GM08714 (cell line): Measurements from ENCODE around the gene COG2.
"Not testable (repeated sequence)": the region's sequence is repeated elsewhere in the genome, so short reads cannot be mapped to it uniquely, and the experiment has no call there.

Source experiments
- H3K4me3 ChIP-seq: fragments of 200-500 bp; sonication (Bioruptor generic); 2 replicates; pipeline ENCODE4 v1.5.1; 2014; ENCODE audit warnings: mild to moderate bottlenecking, low read length, inconsistent platforms
- ZNF274 ChIP-seq: IDR thresholded peaks from 2 replicates; pipeline ENCODE4 v1.6.1; 2012; ENCODE audit warnings: mild to moderate bottlenecking, low read depth, low read length

The COG2 gene, protein sequence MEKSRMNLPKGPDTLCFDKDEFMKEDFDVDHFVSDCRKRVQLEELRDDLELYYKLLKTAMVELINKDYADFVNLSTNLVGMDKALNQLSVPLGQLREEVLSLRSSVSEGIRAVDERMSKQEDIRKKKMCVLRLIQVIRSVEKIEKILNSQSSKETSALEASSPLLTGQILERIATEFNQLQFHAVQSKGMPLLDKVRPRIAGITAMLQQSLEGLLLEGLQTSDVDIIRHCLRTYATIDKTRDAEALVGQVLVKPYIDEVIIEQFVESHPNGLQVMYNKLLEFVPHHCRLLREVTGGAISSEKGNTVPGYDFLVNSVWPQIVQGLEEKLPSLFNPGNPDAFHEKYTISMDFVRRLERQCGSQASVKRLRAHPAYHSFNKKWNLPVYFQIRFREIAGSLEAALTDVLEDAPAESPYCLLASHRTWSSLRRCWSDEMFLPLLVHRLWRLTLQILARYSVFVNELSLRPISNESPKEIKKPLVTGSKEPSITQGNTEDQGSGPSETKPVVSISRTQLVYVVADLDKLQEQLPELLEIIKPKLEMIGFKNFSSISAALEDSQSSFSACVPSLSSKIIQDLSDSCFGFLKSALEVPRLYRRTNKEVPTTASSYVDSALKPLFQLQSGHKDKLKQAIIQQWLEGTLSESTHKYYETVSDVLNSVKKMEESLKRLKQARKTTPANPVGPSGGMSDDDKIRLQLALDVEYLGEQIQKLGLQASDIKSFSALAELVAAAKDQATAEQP

DNA sequence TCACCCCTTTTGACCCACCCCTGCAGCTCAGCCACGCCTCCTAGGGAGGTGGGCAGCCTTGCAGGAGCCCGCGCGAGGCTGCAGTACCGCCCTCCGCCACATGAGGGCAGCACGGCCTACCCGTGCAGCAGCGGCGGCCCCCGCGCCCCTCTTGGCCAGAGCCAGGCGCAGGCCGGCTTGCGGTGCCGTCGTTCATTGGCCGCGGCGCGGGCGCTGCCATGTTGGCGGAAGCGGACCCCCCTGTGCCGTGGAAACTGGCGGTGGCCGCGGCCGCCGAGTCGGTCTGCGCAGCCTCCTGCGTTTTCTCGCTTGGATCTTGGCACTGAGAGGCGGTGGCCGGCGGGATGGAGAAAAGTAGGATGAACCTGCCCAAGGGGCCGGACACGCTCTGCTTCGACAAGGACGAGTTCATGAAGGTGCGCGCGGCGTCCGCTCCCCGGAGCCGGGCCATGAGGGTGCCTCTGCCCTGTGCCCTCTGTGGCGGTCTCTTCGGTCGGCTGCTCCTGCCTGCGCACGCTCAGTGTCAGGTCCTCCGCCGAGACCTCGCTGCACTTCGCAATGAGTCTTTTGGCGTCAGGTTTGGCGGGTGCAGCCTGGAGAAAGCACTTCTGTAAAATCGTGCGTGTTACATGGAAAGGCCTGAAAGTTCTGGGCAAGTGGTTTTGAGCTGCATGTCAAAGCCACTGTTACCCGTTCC lies at the start of gene COG2:
TSS of gene COG2 (plus strand) at position 219 of the 697 bp plus-strand sequence. CDS start at position 345, 126 bp downstream.
- TF ChIP-seq ZNF274 = no peak
- H3K4me3 ChIP-seq = peak within 1 kb of the TSS; percentile 97

DNA sequence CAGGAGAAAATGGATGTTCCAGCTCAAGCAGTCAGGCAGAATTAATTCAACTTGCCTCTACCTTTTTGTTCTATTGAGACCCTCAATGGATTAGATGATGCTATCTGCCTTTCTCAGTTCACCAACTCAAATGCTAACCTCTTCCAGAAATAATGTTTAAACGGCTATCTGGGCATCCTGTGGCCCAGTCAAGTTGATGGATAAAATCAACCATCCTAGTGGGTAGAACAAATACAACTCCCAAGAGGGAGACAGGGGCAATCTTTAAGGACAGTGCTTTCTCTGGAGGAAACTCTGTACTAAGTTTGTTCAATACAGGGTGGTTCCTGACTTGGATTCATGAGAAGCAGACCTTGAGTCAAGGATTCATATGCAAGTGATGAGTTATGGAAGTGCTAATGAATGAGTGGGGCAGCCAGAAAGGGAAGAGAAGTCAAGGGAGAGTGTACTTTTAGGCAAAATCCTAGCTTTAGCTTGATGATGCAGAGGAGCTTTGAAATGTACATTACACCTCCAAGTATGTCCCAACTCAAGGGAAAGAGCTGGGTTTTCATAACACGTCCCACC lies 49.4 kb upstream of the COG2 start:
- no peak for TF ChIP-seq ZNF274
- no peak overlapping the region for H3K4me3 ChIP-seq

DNA sequence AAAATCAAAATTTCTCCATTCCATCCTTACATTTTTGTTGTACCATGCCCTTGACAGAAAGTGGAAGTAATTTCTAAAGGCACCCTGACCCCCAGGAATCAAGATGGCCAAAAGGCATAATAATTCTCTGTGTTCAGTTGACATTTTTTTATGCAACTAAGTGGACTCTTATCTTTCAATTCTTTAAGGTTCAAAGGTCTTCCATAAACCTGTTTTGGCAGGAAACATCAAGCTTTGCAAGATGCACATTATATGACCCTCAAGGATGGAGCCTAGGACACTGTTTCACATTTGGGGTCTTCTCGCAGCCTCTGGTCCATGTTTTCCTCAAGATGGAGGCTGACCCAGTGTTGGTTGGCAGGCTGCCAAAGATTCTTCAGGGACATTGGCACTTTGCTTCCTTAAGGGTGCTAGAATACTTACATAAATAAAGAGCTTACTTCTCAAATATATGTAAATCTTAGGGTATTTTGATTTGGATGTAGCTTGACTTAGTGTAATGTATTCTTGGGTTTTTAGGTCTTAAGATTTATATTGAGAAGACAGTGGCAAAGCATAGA lies 48.0 kb upstream of the COG2 start:
- TF ChIP-seq ZNF274 = no peak
- H3K4me3 ChIP-seq = no peak overlapping the region

DNA sequence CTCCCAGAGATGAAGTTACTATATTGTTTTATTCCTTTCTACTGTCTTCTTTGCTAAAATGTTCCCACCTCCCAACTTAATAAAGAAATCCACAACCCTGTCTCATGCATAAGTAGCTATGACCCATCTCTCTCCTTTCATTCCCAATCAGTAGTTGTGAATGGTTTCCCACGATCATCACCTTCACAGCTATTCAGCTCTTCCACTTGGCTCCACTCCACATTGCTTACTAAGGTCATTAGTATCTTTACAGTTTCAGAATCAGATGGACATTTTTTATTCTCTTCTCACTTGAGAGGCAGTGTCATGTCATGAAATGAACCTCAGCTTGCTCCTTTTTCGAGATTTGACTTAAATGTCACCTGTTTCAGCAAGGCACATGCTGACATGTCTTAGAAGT lies 47.1 kb upstream of the COG2 start:
- TF ChIP-seq ZNF274 = no peak
- no peak overlapping the region for H3K4me3 ChIP-seq

DNA sequence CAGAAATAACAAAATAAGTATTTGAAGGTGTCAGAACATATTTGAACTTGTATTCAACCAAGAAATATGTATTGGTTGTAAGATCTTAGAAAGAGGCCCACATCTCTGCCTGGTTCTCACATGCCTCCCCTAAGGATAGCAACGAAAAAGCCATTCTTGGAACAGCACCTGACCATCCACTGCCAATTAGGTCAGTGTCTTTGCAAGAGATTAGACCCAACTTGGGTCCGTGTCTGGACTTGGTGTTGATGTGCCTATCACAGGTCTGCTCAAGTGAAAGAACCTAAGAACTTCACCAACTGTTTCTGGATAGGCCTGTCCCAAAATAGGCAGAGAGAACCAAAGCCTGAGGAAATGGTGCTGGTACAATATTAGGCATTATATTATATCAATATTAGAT lies 46.0 kb upstream of the COG2 start:
- no peak for TF ChIP-seq ZNF274
- no peak overlapping the region for H3K4me3 ChIP-seq

DNA sequence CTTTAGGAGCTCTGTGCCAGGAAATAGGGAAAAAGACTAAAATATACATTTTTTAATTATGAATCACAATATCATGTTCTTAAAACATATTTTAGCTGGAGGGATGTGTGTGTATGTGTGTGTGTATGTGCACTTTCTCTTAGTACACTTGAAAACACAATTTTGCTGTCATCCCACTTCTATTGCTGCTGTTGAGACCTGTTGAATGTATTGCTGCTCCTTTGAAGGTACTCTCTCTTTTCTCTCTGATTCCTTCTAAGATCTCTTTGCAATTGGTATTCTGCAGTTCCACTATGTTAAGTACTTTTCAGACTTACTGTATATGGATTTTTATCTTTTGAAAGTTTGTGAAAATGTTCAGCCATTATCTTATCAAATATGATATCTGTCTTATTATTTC lies 43.5 kb upstream of the COG2 start:
- no peak for TF ChIP-seq ZNF274
- H3K4me3 ChIP-seq = no peak overlapping the region

DNA sequence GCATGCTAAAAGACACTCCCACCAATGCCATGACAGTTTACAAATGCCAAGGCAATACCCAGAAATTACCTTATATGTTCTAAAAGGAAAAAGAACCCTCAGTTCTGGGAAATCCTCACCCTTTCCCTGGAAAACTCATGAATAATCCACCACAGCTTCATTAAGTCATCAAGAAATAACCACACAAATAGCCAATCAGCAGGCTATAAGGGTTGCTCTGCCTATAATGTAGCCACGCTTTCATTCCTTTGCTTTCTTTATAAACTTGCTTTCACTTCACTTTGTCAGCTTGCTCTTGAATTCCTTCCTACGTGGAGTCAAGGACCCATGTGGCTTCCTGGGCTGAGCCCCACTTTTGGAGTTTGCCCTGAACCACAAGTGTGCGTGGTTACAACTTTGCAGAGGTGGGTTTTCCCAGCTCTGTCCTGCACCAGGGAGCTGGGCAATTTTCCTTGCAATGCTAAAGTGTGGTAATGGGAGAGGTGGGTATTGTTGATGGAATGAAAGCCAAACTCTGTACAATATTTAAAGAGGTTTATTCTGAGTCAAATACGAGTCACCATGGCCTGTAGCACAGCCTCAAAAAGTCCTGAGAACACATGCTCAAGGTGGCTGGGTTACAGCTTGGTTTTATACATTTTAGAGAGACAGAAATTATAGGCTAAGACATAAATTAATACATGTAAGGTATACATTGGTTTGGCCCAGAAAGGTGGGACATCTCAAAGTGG lies 42.2 kb upstream of the COG2 start:
- TF ChIP-seq ZNF274 = no peak
- no peak overlapping the region for H3K4me3 ChIP-seq

DNA sequence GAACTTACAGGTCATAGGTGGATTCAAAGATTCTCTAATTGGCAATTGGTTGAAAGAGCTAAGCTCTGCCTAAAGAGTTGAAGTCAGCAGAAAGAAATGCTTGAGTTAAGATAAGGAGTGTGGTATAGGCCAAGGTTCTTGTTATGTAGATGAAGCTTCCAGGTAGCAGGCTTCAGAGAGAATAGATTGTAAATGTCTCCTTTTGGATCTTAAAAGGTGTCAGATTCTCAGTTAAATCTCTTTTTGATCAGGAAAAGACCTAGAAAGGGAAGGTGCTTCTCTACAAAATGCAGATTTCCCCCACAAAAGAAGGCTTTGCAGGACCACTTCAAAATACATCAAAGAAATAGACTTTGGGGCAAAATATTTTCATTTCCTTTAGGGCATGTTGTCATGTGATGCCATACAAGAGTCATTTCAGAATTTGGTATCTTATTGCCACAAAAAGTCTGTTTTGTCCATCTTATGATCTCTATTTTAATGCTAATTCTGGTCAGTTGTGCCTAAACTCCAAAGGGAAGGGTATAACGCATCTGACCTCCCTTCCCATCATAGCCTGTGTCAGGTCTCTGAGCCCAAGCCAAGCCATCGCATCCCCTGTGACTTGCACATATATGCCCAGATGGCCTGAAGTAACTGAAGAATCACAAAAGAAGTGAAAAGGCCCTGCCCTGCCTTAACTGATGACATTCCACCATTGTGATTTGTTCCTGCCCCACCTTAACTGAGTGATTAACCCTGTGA lies 41.5 kb upstream of the COG2 start:
- H3K4me3 ChIP-seq = not testable (repeated sequence)

DNA sequence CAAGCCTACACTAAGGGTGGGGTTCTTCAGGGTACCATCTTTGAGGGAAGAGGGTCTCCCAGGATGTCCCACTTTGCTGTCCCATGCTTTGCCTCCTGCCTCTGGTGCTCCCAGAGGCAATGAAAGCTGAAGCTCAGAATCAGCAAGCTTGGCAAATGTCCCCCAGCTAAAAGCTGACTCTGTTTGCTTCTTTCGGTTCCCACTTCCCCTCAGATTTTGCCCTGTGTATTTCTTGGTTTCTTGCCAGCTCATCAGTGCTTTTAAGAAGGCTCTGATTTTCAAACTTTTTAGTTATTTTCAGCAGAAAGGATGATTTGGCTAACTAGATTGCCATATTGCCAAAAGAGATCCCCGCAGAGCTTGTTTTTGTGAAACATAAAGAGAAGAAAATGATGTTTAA lies 33.1 kb upstream of the COG2 start:
- no peak for TF ChIP-seq ZNF274
- no peak overlapping the region for H3K4me3 ChIP-seq

DNA sequence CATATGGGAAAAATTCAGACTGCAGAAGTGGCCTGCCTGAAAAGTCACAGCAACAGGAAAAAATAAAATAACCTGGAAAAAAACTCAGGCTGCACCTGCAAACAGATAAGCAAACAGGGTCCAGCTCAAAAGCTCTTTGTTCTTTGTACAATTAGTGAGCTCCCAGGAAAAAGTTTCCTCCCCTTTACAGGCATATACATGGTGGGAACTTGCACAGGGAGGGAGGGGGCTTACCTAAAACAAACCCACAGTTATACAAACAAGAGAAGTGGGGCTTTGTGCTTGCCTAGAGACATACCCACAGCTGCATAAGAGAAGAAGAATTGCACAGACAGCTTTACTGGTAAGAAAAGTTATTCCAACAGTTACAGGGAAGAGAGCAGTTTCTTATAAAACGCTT lies 31.7 kb upstream of the COG2 start:
- no peak overlapping the region for H3K4me3 ChIP-seq
- no peak for TF ChIP-seq ZNF274

DNA sequence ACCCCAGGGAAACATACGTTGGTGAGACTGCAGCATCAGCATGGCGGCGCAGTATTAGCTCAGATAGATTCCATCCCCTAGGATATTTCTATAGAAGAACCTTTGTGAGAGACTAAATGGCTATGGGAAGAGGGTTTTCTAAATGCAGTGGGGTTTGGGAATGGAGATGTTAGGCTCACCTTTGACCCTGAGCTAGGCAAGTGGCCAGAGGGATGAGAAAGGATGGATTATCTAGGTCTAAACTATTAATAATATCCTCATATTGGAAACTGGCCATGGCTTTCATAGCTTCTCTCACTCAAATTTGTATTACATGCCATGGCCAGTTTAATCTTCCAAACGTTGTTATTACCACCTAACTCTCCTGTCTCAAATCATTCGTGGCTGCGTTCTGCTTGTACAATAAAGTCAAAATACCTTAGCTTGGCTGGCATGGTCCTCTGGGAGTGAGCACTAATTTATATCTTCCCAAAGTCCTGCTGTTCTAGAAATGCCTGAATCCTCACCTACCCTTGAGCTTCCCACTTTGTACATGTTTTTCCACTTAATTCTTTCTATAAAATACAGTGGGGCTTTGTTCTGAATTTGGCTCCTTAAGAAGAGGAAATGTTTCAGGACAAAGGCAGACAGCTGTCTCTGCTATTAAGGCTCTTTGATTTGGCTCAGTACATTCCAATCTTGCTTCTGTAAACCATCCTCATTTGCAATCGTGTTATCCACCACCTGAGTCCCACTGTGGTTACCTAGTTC lies 31.0 kb upstream of the COG2 start:
- no peak for TF ChIP-seq ZNF274
- H3K4me3 ChIP-seq = no peak overlapping the region

DNA sequence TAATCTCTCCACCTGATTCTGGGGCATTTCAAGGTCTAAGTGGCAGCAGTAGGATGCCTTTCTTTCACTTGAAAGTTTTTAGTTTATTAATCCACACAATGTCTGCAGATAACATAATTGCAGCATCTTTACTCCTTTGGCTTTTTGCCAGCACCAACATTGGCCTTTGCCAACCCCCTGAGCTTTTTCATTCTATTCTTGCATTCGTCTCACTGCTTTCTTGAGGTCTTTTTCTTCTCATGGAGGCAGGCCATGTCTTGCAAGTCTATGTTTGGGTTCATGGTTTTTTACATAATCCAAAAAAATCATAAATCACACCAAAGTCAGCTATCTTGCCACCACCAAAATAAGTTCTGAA lies 30.4 kb upstream of the COG2 start:
- no peak overlapping the region for H3K4me3 ChIP-seq
- no peak for TF ChIP-seq ZNF274
